AG09319 (cell line): ENCODE results near the gene ICA1L.

Source experiments
- DNase-seq: peaks from one replicate; pipeline ENCODE4 v3.0.0-alpha.2; 2010; ENCODE audit warnings: low read depth; ENCODE audit errors: extremely low read depth
- TF ChIP-seq, protein P1 (sequence below): IDR thresholded peaks from 2 replicates; pipeline ENCODE4 v1.5.1; 2011; ENCODE audit warnings: low read depth, mild to moderate bottlenecking, inconsistent platforms, low read length, moderate library complexity

The ICA1L gene

DNA sequence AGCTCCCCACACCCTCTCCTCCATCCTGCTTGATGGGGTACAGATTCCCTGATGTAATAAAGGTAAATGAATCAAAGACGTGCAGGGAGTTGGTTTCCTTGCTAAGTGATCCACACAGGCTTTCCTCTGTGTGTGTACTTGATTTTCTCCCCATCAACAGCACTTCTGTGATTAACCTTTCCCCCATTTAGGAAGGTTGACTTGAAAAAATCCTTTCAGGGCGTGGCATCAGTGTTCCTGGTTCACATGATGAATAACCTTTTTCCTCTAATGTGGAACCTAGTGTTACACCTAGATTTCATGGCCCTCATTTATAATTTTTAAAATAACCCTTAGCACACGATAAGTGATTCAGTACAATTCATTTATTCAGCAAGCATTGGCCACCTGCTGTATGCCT is 115.0 kb downstream of the ICA1L start:
- TF ChIP-seq, protein P1, sequence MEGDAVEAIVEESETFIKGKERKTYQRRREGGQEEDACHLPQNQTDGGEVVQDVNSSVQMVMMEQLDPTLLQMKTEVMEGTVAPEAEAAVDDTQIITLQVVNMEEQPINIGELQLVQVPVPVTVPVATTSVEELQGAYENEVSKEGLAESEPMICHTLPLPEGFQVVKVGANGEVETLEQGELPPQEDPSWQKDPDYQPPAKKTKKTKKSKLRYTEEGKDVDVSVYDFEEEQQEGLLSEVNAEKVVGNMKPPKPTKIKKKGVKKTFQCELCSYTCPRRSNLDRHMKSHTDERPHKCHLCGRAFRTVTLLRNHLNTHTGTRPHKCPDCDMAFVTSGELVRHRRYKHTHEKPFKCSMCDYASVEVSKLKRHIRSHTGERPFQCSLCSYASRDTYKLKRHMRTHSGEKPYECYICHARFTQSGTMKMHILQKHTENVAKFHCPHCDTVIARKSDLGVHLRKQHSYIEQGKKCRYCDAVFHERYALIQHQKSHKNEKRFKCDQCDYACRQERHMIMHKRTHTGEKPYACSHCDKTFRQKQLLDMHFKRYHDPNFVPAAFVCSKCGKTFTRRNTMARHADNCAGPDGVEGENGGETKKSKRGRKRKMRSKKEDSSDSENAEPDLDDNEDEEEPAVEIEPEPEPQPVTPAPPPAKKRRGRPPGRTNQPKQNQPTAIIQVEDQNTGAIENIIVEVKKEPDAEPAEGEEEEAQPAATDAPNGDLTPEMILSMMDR: no peak
- no peak for DNase-seq

DNA sequence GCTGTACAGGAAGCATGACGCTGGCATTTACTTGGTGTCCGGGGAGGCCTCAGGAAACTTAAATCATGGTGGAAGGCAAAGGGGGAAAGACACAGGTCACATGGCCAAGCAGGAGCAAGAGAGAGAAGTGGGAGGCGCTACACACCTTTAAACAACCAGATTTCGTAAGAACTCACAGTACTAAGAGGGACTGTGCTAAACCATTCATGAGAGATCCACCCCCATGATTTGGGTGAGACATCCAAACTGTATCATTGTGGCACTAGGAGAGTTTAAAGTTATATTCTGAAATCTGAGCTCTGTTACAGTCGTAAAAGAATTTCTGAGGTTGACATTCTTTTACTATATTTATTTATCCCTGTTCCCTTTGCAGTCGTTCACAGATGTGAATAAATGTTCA is 116.6 kb downstream of the ICA1L start:
- TF ChIP-seq, protein P1: no peak
- no peak for DNase-seq

DNA sequence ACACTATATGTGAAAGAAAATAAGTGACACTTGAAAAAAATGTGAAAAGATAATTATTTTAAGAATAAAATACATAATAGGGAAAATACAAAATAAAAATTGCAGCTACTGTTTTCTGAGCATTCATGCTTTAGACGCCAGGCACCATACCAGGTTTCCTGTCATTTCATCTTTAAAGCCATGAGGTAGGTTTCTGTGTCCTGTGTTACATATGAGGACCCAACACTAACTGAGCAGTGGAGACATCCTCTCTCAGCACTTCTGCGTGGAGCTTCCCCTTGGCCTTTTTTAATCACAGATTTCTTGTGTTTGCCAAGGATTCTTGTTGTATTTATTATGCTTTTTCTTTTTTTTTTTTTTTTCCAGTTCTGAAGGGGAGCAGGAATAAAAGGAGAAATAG is 119.5 kb downstream of the ICA1L start:
- TF ChIP-seq, protein P1: no peak
- DNase-seq: no peak

DNA sequence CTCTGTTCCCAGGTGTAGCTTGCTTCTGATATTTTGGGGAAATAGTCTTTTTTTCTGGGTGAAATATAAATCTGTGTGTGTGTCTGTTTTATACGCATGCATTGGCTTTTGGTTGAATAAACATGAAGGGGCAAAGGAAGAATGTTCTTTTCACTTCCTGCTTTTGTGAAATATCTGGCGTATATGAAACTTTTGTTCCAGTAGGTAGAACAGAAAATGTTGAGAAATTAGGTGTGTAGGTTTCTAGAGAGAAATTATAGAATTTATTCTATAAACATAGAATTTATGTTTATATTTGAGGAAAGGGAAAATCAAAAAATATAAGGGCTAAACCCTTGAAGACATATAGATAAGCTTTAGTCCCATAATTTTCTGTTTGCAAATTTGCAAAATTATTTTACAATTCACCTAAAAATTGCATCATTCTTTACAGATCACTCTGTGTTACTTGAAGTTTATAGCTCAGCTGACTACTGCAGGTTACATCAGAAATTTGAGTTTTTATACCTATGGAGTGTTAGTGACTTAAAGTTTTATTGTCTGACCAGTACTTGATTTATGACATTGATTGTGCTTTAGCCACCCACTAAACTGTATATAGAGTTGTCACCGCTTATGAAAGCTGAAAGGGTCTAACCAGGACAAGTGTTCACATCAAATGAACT is 120.7 kb downstream of the ICA1L start:
- DNase-seq: no peak
- TF ChIP-seq, protein P1: no peak

DNA sequence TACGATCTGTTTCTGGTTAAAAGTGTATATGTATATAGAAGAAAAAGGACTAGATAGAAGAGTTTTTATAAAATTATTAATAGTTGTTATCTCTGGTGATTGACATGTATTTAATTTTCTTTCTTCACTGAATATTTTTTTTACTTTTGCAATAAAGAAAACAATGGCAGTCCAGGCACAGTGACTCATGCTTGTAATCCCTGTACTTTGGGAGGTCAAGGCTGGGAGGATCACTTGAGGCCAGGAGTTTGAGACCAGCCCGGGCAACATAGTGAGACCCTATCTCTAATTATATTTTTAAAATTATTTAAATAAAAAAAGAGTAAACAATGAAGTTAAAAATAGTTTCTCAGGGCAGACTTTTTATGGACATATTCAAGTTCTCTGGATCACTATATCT is 122.1 kb downstream of the ICA1L start:
- DNase-seq: no peak
- TF ChIP-seq, protein P1: no peak

DNA sequence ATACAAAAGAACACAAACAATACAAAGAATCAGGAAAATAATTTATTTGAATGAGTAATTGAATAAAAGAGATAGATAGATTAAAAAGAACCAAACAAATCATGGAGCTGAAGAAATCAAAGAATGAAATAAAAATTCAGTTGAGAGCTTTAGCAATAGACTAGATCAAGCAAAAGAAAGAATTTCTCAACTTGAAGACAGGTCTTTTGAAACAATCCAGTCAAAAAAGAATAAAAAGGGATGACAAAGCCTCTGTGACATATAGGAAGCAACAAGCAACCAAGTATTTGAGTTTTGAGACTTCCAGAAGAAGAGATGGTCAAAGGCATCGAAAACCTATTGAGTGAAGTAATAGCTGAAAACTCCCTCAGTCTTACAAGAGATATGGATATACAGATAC is 128.0 kb downstream of the ICA1L start:
- DNase-seq: no peak
- TF ChIP-seq, protein P1: no peak

DNA sequence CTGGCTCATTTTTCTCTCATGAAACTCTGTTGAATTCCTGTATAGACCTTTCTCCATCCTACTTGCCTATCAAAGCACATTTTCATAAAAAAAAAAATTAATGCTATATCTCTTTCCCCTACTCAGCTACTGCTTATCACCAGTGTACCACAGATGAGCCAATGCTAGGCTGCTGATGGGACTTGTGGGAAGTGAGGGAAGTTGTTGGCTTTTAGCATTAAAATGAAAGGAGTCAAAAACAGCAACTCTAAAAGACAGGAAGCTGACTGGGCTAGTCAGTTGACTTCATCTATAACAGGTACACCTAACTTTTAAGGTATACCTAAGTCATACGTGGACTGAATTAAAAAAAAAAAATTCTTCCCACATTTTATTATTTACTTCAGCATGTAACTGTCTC is 134.7 kb downstream of the ICA1L start:
- no peak for DNase-seq
- TF ChIP-seq, protein P1: no peak
